Endothelial cell of umbilical vein (primary cell): ENCODE data around the gene SAMD1.

Experiments used
- CTCF ChIP-seq, 2 donors: IDR thresholded peaks; 1 replicate in 1 of 2; 2 replicates in 1 of 2; pipeline ENCODE4 v1.5.1; 2011; ENCODE audit warnings: low read length in 2 of 2, mild to moderate bottlenecking in 2 of 2, moderate library complexity in 2 of 2, control low read depth in 1 of 2, inconsistent platforms in 1 of 2, low read depth in 1 of 2; ENCODE audit not compliant: insufficient read depth in 1 of 2; ENCODE audit errors: extremely low read depth in 1 of 2
- EZH2 ChIP-seq: IDR thresholded peaks from 2 replicates; pipeline ENCODE4 v1.6.1; 2012; ENCODE audit warnings: borderline replicate concordance, low read depth, mild to moderate bottlenecking, moderate library complexity, low read length, inconsistent platforms; ENCODE audit not compliant: severe bottlenecking
- JUN ChIP-seq: IDR thresholded peaks from 2 replicates; pipeline ENCODE4 v1.6.1; 2011; ENCODE audit warnings: borderline replicate concordance, low read depth; ENCODE audit not compliant: insufficient read length, insufficient read depth
- POLR2A ChIP-seq: IDR thresholded peaks from 2 replicates; pipeline ENCODE4 v1.6.1; 2012; ENCODE audit warnings: low read depth, mild to moderate bottlenecking, control low read depth, low read length

DNA sequence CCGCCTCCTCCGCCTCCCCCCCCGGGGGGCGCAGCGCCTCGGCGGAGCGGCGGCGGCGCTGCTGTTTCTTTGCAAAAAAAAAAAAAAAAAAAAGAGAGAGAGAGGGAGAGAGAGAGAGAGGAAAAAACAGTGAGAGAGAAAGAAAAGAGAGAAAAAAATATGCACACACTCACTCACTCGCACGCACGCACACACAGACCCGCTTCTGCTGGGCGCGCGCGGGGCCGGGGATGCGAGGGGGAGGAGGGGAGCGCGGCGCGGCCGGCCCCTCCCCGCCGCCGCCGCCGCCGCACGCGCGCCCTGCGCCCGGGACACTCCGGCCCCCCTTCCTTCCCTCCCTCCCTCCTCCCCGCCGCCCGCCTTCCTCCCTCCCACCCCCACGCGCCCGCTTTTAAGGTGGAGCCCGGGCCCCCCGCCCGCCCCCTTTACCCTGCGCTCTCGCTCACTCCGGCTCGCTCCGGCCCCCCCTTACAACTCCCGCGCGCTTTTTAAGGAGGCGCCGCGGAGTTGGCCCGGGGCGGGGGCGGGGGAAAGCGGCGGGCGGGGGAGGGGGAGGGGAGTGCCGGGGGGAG is at the start of gene SAMD1:
- TF ChIP-seq EZH2: no peak
- TF ChIP-seq CTCF (IDR thresholded peaks at IDR 0.05; ENCODE audit: extremely low read depth in 1 of 2, insufficient read depth in 1 of 2, low read depth in 1 of 2, low read length in 2 of 2): no peak
- TF ChIP-seq POLR2A: no peak
- TF ChIP-seq JUN: no peak
